Mesenteric fat pad (tissue), 1 donor: ENCODE data around the gene ITM2C. TPM values are rescaled to one million over a fixed set of nuclear protein-coding genes. Genes with fewer than 3 reads are reported as not detected.

ENCODE experiments used
- DNase-seq: peaks from one replicate; pipeline ENCODE4 v3.0.0-alpha.2; 2020; ENCODE audit warnings: low spot score
- total RNA-seq: library from RNA; stranded (reverse); fragmentation: NEBNext Ultra II Directional; extraction: Animal tissue kit (Norgen Biotek cat#: 25700); gene quantifications from one replicate; pipeline ENCODE4 v1.2.1, GENCODE V29; 2021
- donor health status: DM: yes; HTN: yes; CAD: no.

Gene ITM2C
- total RNA-seq, 1 donor from 2014 or later = 27.1 TPM

DNA sequence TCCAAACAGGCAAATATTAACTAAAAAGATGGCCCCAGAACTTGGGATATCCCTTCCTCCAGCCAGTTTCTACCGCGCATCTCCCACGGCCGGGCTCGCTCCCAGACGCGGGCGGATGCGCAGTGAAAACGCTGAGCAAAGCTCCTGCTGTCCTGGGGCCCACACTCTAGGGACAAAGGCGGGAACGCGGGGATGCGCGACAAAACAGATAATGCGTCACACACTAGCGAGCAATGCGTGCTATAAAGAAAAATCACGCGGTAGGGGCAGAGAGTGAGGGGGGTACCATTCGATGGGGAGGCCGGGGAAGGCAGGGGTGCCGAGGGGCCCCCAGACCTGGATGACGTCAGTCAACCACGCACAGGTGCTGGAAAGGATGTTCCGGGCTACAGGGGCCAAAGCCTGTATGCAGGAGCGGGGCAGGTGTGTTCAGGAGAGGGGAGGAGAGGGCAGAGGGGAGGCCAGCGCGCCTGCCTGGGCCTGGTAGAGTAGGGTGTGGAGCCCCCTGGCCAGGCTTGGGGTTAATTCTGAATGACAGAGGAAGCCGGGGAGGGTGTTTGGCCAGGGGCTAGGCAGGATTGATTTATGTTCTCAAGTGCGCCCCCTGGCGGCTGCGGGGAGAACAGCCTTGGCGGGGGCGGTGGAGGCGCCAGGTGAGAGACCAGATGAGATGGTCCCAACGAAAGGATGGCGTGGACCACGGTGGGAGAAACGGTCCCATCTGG, 14.9 kb upstream of the ITM2C start:
- DNase-seq = no peak

DNA sequence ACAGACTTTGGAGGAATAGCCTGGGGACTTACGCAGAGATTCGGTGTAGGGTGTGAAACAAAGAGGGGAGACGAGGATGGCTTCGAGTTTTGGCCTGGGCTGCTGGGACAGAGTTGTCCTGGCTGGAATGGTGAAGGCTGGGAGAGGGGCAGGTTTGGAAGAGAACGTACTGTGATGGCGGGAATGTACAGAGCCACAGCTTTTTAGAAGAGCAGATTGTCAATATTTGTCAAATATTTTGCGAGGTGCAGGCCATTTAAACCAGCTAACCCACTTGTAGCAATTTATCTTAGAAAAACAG, 14.4 kb upstream of the ITM2C start:
- no peak for DNase-seq

DNA sequence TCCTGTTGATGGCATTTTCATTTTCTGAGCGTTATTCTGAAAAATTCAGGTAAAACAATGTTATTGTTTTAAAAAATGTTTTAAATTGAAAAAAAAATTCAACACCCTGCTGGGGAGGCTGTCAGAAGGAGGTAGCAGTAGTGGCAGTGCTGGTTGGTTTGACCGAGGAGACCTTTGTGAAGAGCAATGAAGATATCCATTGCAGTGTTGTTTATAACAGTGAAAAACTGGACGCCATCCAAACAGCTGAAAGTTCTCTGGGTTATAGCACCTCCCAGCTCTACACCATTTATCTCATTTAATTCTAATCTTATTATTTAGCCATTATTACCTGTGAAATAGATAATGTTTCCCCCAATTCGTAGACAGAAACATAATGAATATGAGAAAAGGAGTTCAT, 12.6 kb upstream of the ITM2C start:
- no peak for DNase-seq

DNA sequence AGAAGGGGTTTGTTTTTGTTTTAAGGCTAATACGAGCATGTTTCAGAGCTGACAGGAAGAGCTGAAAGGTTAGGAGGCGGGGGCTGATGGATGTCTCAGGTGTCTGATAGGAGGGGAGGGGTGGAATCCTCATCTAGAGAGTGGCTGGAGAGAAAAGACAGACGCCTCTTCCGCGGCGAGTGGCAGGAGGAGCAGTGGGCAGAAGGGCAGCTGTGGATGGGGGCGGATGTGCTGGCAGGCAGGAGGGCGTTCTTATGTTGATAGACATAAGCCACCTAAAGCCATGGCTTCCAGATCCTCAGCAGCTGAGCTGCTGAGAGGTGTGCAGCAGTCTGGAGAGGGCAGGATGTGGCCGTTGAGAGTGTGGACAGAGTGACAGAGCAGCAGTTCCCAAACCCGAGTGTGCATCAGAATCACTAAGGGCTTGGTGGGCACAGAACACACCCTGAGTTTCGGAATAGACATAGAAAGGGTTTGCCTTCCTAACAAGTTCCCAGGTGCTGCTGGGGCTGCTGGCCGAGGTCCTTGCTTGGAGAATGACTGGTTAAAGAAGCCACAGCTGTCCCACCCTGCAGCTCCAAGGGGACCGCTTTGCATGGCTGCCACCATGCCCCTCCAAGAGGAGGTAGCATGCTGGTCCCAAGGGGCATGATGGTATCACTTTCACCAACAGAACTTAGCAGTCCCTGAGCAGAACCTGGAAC, 3.0 kb upstream of the ITM2C start:
- peak; percentile 69 for DNase-seq

DNA sequence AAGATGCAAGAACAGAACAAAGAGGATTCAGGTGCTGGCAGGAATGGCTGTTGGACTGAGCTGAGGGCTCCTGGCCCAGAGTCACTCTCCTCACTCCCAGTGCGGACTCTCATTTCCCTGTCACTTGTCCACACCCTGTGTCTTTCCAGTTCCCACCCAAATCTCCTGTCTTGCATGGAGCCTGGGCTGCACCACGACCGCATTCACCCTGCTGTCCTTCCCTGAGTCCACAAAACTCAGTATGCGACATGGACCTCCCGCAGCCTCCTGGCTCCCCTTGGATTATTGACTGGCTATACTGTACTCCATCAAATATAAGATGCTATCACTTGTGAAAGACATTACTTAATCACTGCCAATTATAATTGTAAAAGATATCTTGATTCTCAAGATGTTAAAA, 2.5 kb upstream of the ITM2C start:
- no peak for DNase-seq

DNA sequence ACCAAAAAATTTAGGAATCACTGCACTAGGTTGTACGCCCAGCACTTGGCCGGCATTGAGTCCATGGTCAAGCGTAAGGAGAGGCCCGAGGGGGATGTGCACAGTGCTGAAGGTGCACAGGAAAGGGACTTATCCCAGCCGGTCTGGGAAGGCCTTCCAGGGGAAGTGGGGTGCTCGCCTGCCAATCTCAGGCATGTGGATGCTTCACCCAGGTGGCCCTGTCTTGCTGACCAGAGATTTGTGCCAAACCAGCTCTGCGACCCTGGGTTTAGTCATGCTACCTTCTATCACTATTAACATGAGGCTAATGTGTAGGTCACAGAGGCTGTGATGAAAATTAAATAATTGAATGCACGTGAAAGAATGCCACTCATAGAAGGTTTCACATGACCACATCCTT, 1.7 kb upstream of the ITM2C start:
- no peak for DNase-seq

DNA sequence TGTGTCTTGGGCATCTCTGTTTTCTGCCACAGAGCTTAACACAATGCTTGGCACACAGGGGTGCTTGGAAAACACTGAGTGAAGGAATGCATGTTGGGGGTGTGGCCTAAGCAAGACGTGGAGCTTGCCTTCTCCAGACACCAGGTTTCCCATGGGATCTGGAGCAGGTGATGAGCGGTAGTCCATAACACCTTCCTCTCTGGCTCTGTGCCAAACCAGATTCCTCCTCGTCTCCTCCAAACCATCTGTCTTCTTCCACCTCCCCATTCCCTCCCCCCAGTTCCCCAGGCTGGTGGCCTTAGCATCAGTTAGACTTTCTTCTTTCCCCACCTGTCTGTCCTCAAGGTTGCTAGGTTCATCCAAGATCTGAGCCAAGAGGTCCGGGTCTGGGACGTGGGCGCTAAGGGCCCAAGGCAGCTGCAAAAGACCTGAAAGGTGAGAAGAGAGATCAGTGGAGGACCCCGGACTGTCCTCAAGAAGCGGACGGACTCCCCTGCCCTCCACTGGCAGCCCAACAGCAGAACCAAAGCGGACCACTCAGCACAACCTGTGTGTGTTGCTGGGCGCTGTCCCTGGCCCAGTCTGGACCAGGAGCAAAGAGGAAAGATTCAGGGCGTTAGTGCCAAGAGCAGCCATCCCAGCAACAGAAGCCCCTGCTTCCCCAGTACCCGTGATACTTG, 1.2 kb upstream of the ITM2C start:
- DNase-seq = no peak

DNA sequence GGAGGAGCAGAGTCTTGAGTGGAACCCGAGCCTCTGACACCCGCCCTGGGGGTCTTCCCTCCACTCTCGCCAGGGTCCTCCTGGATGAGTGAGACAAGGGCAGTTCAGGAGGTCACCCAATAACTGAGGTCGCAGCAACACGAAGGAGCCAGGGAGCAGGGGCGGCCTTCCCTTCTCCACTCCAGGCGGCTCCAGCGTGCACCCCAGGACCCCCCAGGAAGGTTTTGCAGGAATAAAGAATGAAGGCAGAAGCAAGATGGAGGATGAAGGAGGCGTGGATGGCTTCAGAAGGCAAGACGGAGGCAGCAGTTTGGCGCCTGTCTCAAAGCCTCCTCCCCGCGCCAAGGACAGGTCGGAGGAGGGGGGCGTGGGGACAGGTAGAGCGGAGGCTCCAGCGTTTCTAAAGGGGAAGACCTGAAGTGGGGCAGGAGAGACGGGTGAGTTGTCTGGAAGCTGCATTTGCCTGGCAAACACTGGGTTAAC, 579 bp upstream of the ITM2C start:
- DNase-seq = no peak

DNA sequence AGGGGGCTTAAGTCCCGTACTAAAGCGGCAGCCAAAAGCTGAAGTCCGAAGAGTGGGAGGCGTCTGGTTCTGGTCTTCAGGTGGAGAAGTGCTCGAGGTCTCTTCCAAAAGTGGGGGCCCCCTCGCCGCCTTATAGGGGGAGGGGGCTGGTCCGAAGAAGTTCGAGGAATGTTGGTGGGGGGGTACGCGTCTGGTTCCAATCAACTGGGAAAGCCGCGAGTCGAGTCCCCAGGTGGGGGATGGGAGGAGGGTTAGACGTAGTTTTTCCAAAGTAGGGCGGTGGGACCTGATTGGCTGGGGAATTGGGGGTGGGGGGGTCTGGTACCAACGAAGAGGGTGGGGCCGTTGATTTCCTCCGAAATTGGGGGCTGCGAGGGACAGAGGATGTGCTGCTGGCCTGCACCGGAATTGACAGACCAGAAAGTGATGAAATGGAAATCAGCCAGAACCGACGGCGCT, 594 bp downstream of the ITM2C start:
- DNase-seq = no peak

DNA sequence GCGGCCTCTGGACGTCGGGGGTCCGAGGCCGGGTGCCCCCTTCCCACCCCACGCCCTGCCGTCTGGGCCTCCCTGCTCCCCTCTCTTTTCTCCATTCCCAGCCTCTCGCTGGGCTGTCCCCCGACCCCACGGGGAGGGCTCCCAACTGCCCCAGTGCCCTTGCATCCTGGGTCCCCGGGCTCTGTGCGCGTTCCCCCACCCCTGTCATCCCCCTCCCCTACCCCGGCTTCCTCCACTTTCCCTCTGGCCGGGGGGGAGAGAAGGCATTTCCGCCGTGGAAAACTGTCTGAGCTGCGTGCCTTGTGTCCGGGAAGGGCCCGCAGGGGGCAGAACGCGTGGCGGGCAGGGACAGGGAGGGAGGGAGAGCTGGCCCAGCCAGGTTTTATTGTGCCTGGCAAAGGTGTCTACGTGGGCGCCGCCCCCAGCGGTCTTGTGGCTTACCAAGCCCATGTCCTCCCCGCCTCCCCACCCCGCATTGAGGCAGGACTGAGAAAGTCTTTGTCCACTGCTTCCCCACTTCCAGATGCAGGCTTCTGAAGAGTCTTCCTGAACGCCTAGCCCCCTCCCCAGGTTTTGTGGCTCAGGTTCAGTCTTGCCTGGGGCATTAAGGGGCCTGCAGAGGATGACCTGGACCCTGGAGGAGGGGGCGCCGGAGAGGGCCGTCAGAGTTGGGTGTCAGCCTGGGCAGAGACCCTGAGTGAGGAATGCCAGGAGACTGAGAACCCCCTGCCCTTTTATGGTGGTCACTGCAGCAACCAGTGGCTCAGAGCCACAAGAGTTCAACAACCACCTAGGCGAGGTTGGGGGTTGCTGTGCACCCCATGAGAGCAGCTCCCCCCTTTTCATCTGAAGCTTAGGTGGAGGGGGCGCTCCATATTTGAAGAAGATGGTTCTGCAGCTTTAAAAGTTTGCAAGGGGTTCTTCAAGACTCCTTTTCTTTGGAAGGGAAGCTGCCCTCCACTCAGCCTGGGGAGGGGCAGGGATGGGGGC, 1.3 kb downstream of the ITM2C start:
- no peak for DNase-seq

DNA sequence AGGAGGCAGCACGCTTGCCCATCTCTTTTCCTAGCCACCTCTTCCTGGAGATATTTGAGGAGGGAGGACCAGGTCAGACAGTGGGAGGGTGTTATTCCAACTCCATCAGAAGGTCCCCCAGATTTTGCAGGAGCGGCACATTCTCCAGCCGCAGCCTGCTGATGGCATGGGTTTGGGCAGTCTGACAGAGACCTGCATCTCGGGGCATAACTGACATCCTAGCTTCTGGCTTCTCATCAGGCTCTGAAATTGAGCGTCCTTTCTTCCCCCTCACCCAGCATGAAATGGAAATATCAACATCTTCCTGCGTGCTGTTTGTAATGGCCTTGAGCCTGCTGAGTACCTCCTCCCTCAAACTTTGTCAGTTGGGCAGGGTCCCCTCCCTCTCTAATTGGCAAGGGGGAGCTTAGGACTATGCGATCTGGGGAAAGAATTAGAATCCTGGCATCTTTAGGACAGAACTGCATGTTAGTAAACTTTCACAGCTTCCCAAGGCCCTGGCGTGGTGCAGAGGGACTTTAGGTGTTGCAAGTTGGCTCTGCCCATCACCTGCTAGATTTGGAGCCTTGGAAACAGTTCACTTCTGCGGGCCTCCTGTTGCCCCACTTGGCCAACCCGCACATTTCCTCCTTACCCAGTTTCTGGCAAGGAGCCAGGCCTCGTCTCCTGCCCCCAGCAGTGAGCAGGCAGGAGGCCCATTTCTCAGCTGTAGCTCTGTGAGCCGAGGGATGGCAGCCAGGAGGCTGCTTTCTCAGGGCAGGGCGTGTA, 2.2 kb downstream of the ITM2C start:
- DNase-seq = peak; percentile 83

DNA sequence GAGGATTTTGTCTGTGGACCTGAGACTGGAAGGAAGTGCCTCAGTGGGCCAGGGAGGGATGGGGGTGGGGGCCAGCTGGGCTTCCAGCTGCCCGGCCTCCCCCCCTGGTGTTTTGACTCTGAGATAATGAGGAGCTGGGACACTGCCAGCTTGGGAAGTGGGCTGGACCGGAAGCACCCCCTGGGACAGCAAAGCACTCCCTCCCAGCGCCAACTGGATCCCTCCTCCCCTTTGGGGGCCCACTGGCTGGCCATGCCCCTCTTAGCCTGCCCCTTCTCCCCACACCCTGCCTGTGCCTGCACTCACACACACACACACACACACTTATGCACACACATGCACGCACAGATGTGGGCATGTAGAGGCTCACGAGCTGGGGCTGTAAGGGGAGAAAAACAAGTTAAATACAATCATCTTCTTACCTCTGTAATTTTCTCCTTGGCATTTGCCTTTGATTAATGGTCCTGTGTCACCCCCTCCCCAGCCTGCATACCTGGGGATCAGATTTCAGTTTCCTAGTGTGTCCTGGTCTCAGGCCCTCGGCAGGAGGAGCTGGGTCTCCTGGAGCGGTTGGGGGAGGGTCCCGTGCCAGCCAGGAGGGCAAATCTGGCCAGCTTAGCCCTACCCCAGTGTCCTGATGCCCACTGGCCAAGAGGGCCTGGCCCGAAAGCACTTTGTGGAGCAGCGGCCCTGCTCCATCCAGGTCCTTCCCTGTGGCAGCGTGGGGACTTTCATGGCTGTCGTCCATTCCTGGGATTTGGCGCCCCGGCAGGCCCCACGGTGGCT, 3.6 kb downstream of the ITM2C start:
- DNase-seq = peak; percentile 84

DNA sequence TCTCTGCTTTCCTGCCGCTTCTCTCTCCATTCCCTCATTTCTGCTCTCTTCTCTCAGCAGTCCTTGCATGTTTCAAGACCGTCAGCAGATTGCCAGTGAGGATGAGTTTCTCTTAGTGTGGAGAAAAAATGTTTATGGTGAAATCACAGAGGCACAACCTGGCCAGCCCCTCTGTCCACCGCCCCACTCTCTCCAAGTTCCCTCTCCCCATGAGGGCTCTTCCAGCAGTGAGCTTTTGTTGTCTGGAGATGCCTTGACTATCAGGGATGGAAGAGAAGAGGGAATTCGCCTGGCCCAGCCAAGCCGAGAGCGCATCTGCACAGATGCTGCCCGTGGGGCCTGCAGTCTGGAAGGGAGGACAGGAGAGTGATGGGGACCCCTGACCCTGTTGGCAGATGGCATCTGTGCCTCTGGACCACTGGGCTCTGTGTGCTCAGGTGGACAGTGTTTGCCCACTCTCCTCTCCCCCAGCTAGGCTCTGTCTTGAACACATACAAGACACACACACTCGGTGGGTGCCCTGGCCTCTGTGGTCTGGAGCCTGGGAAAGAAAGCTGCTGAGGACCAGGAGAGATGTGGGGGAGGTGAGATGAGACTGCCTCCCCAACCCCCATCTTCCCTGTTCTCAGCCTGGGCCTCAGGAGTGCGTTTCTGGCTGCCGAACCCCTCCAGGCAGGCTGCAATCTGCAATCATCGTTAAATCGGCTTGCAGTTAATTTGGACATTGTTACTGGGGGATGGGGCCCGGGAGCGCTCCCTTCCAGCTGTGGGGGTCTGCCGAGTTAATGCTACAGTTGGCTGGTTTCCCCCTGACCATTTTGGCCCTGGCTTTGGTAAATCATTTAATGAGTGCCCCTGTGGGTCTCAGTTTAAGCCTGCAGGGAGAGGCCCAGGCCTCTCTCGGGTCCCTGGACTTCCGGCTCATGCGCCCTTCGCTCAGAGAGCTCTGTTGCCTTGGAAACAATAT, 4.5 kb downstream of the ITM2C start:
- DNase-seq = peak; percentile 83

DNA sequence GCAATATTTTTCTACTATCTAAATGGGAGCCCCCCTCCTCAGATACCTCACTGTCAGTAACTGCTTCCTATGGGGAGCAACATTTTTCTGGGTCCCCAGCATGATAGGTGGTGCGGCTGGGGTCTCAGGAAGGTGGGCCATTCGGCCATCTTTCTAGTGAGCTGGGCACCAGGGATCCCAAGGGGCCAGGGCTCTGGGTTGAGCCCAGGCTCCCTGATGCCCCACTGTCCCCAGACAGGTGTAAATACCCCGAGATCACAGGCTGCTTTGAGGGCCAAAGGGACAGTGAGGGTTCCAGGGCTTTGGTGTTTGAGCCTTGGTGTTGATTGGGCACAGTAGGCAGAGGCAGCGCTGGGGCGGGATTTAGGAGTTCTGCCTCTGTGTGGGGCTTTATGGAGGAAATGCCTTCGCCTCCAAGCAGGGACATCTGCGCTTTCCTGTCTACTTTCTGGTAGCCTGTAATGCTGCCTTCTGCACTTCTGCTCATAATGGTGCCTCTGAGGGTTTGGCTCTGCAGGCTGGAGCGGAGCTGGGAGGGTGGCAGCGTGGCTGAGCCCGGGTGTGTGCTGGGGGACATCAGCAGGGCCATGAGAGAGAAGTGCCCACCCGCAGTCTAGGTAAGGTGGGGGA, 5.3 kb downstream of the ITM2C start:
- peak; percentile 64 for DNase-seq

DNA sequence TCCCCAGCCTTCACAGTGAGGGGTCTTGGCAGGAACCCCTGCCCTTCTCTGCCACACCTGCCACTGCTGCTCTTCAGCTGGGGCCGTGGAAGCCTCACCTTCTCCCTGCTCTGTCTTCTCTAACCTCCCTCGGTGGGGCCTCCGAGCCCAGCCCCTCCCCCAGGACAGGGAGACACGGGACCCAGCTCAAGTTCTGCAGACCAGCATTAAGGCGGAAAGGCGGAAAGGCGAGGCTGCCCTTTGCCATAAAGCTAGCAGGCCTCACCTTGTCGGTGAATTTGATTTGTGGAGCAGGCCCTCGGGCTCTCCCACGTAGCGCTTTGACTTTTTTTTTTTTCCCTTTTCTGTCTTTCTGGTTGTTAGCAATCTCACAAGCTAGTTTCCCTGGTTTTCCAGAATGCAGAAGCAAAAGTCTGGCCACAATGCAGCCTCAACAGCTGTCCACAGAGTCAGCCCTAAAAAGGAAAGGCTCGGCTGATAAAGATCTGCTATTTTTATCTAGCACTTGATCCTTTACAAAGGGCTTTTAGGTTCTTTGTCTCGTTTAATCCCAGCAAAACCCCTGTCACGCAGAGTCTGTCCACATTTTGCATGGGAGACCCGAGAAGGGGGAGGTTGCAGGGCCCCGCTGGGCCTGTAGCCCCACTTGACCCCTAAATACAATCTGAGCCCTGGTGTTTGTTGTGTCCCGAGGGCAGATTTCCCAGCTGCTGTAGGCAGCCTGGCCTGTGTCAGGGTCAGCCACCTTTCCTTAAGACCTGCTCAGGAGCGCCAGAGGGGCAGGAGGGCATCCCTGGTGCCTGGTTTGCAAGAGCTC, 6.0 kb downstream of the ITM2C start:
- peak; percentile 71 for DNase-seq

DNA sequence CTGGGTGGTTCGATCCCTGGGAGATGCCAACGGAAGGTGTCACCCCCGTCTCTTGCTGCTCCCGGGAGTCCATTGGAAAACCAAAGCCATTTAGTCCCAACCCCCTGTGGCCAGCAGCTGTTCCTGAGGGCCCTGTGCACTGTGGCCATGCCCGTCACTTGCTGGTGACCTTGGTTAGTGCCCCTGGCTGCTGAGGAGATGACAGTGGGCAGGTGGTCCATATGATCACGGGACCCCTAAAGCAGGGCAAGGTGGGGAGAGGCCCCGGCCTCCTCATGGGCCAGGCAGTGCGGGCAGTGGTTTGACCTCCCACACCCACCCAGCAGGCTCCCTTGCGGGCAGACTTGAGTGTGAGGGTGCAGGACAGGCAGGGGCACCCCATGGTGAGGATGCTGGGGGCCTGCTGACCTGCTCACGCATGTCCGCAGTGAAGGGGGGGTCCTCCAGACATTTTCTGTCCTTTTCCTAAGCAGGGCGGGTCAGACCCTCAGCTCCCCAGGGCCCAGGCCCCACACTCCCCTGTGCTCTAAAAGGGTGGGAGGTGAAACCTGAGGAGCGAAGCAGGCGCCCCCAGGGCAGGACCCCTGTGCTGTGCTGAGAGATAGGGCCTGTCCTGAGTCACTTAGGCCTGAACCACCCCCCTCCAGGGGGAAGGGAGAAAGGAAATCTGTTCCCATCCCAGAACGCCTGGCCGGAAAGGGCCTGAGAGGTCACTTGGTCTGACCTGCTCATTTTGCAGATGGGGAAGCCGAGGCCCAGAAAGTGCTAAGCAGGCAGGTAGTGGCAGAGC, 6.8 kb downstream of the ITM2C start:
- peak; percentile 81 for DNase-seq
